Measurements from ENCODE around the gene PRKN. TPM values are rescaled to one million over a fixed set of nuclear protein-coding genes. Genes with fewer than 3 reads are reported as not detected.

Gene PRKN
- total and polyA plus RNA-seq, 9 of the 15 experiments (the other 6 are each of a cell fraction or from before 2014, with no cell fraction given) = 0.03 to 0.96 (median 0.15) TPM; not detected in 2

DNA sequence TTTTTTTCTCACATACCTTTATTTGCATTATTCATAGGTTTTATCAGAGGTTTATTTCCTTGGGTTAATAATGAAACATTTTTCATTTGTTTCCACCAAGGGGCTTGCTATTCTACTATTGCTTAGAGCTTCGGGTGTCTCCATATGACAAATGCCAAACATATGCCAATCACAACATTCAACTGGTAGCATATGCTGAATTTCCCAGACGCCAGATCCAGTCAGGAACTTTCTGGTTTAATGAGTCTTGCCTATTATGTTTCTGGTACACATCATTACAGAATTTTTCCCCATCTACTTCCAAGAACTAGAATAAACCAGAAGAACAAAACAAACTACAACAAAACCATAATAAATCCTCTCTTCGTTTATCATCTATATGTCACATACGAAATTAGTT is 180.7 kb downstream of the PRKN start (continued):
- TF ChIP-seq HDAC6 (IDR thresholded peaks at IDR 0.05; ENCODE audit: low read depth, low read length) (no peak), YBX1 (IDR thresholded peaks at IDR 0.05) (no peak), ZNF583 (CRISPR knock-in tag; IDR thresholded peaks at IDR 0.05) (no peak)
- TF ChIP-seq, protein P1, sequence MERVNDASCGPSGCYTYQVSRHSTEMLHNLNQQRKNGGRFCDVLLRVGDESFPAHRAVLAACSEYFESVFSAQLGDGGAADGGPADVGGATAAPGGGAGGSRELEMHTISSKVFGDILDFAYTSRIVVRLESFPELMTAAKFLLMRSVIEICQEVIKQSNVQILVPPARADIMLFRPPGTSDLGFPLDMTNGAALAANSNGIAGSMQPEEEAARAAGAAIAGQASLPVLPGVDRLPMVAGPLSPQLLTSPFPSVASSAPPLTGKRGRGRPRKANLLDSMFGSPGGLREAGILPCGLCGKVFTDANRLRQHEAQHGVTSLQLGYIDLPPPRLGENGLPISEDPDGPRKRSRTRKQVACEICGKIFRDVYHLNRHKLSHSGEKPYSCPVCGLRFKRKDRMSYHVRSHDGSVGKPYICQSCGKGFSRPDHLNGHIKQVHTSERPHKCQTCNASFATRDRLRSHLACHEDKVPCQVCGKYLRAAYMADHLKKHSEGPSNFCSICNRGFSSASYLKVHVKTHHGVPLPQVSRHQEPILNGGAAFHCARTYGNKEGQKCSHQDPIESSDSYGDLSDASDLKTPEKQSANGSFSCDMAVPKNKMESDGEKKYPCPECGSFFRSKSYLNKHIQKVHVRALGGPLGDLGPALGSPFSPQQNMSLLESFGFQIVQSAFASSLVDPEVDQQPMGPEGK (CRISPR knock-in tag; IDR thresholded peaks at IDR 0.05; ENCODE audit: borderline replicate concordance) = no peak

DNA sequence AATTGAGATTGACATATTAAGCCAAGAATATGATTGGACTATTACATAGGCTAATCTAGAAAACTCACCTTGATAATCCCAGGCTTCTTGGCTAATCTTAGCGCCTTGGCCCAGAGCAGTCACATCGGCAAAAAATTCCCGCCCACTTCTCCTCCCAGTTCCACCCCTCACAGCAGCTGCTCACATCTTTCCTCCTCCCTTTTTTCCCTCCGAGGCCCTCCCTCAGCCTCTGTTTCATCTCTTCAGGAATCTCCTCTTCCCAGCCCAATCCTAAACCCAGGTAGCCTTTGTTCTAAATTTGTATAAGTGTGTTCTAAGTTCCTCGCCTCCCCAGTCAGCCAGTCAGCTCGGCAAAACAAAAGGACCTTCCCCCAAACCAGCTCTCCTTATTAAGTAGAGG is 184.3 kb downstream of the PRKN start:
- no peaks in the 10 kb centered on the region for H3K9me1 ChIP-seq (ENCODE audit: control insufficient read depth, insufficient read depth, low read length)
- no peak overlapping the region for H3K4me2 ChIP-seq (ENCODE audit: insufficient read depth, low read length)
- WGBS (ENCODE audit: insufficient coverage, low coverage, missing lambda C conversion rate) = 0% methylated on average over 6 of the region's 6 CpGs
- no peak for ATAC-seq
- intact Hi-C loops (cut with micrococcal nuclease) = no loop called here
- H3K4me3 ChIP-seq = no peak overlapping the region
- no peaks in the 10 kb centered on the region for H4K20me1 ChIP-seq (replicated peaks; ENCODE audit: control insufficient read depth, insufficient read depth, low read length)
- no peaks in the 10 kb centered on the region for H3K36me3 ChIP-seq (ENCODE audit: control insufficient read depth, insufficient read depth, low read length)
- no peak for DNase-seq (ENCODE audit: extremely low read depth in 1 of 4, low spot score in 3 of 4)
- BruUV-seq (replicated peaks) = no TSS peak
- no peak overlapping the region for H2AFZ ChIP-seq (ENCODE audit: low read depth, low read length)
- no peaks in the 10 kb centered on the region for H3K79me2 ChIP-seq (ENCODE audit: control insufficient read depth, insufficient read depth, low read length)
- FAIRE-seq = no peak
- H3K4me1 ChIP-seq (replicated peaks in 1 of 2; ENCODE audit: control insufficient read depth in 2 of 2, insufficient read depth in 2 of 2, low read length in 2 of 2) = no peaks in the 10 kb centered on the region
- H3K27me3 ChIP-seq (ENCODE audit: control insufficient read depth in 2 of 2, insufficient read depth in 2 of 2, low read length in 2 of 2) = no peaks in the 10 kb centered on the region
- ChIA-PET POLR2A (no interaction called here), CTCF (ENCODE audit: low intra/inter-chr PET ratio) (no interaction called here)
- no peaks in the 10 kb centered on the region for H3K9me3 ChIP-seq (replicated peaks; ENCODE audit: control insufficient read depth, insufficient read depth, low read depth, low read length)
- no peak overlapping the region for H3K27ac ChIP-seq (ENCODE audit: extremely low read depth, low read depth, low read length)
- H3K9ac ChIP-seq (ENCODE audit: insufficient read depth in 1 of 2, low read depth in 2 of 2, low read length in 2 of 2) = no peak overlapping the region
- in situ Hi-C loops (cut with MboI) = no loop called here
- TF ChIP-seq, protein P2, sequence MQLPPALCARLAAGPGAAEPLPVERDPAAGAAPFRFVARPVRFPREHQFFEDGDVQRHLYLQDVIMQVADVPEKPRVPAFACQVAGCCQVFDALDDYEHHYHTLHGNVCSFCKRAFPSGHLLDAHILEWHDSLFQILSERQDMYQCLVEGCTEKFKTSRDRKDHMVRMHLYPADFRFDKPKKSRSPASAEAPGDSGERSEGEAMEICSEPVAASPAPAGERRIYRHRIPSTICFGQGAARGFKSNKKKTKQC (CRISPR knock-in tag; IDR thresholded peaks at IDR 0.05) = no peak
- no peak for TF ChIP-seq FOXK1 (CRISPR knock-in tag; IDR thresholded peaks at IDR 0.05; ENCODE audit: borderline replicate concordance)
- TF ChIP-seq ZNF384 (IDR thresholded peaks at IDR 0.05; ENCODE audit: low read depth, low read length) = no peak
- TF ChIP-seq, protein P3, sequence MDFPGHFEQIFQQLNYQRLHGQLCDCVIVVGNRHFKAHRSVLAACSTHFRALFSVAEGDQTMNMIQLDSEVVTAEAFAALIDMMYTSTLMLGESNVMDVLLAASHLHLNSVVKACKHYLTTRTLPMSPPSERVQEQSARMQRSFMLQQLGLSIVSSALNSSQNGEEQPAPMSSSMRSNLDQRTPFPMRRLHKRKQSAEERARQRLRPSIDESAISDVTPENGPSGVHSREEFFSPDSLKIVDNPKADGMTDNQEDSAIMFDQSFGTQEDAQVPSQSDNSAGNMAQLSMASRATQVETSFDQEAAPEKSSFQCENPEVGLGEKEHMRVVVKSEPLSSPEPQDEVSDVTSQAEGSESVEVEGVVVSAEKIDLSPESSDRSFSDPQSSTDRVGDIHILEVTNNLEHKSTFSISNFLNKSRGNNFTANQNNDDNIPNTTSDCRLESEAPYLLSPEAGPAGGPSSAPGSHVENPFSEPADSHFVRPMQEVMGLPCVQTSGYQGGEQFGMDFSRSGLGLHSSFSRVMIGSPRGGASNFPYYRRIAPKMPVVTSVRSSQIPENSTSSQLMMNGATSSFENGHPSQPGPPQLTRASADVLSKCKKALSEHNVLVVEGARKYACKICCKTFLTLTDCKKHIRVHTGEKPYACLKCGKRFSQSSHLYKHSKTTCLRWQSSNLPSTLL (IDR thresholded peaks at IDR 0.05) = no peak
